HL-60 (cell line): ENCODE measurements around the gene TJP3.

Source experiments
- DNase-seq, 2 experiments: peaks; one replicate each; pipeline ENCODE4 v3.0.0-alpha.2; 2010 to 2020; ENCODE audit warnings: low read depth in 1 of 2, low spot score in 1 of 2
- H3K27ac ChIP-seq: fragments of 250-450 bp; sonication (Bioruptor Pico); replicated peaks from 2 replicates; pipeline ENCODE4 v1.5.1; 2020; ENCODE audit warnings: mild to moderate bottlenecking, moderate library complexity
- H3K27me3 ChIP-seq: fragments of 250-450 bp; sonication (Bioruptor Pico); 2 replicates; pipeline ENCODE4 v1.5.1; 2021; ENCODE audit warnings: mild to moderate bottlenecking, moderate library complexity; ENCODE audit not compliant: insufficient read depth, poor library complexity, severe bottlenecking
- H3K4me3 ChIP-seq: replicated peaks from 2 replicates; pipeline ENCODE4 v1.5.1; 2011; ENCODE audit warnings: mild to moderate bottlenecking, control low read depth, low read length; ENCODE audit not compliant: insufficient read depth
- CTCF ChIP-seq: IDR thresholded peaks from one replicate; pipeline ENCODE4 v1.5.1; 2011; ENCODE audit warnings: low read length, control low read depth, inconsistent platforms; ENCODE audit not compliant: insufficient read depth
- GABPA ChIP-seq: IDR thresholded peaks from 2 replicates; pipeline ENCODE4 v1.6.1; 2012; ENCODE audit warnings: low read depth
- POLR2AphosphoS5 ChIP-seq: IDR thresholded peaks from 2 replicates; pipeline ENCODE4 v1.6.1; 2012; ENCODE audit warnings: low read depth
- REST ChIP-seq: IDR thresholded peaks from 2 replicates; pipeline ENCODE4 v1.6.1; 2012; ENCODE audit warnings: low read depth; ENCODE audit not compliant: insufficient replicate concordance
- SPI1 ChIP-seq: IDR thresholded peaks from 2 replicates; pipeline ENCODE4 v1.6.1; 2012; ENCODE audit warnings: low read depth, mild to moderate bottlenecking, borderline replicate concordance

The TJP3 gene

DNA sequence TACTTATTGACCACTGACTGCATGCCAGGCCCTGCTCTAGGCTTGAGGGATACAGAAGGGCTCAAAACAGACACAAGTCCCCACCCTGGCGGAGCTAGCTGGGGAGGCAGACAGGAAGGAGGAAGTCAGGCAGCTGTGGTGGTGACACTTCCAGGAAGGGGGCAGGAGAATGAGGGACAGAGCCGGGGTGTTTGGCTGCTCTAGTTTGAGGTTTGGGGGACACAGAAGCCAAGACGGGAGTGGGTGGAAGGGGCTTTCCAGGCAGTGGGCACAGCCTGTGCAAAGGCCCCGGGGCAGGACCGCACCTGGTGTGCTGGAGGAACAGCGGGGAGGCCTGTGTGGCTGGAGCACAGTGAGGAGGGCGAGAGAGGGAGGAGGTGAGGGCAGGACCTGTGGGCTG is 58.3 kb downstream of the TJP3 start:
- H3K27ac ChIP-seq = no peak overlapping the region
- H3K4me3 ChIP-seq = no peak overlapping the region
- no peaks in the 10 kb centered on the region for H3K27me3 ChIP-seq
- peak in 1 of 2 experiments; percentile 7 for DNase-seq
- TF ChIP-seq GABPA (no peak), REST (no peak), SPI1 (no peak), CTCF (no peak), POLR2AphosphoS5 (no peak)

- no peak for DNase-seq
- Histone ChIP-seq H3K27ac (no peak overlapping the region), H3K4me3 (no peak overlapping the region), H3K27me3 (no peaks in the 10 kb centered on the region)
- TF ChIP-seq SPI1 (no peak), CTCF (no peak), REST (no peak), GABPA (no peak), POLR2AphosphoS5 (no peak)
Measured at GRCh38 chr19:3767050-3767449, 58.9 kb downstream of the TJP3 start.

DNA sequence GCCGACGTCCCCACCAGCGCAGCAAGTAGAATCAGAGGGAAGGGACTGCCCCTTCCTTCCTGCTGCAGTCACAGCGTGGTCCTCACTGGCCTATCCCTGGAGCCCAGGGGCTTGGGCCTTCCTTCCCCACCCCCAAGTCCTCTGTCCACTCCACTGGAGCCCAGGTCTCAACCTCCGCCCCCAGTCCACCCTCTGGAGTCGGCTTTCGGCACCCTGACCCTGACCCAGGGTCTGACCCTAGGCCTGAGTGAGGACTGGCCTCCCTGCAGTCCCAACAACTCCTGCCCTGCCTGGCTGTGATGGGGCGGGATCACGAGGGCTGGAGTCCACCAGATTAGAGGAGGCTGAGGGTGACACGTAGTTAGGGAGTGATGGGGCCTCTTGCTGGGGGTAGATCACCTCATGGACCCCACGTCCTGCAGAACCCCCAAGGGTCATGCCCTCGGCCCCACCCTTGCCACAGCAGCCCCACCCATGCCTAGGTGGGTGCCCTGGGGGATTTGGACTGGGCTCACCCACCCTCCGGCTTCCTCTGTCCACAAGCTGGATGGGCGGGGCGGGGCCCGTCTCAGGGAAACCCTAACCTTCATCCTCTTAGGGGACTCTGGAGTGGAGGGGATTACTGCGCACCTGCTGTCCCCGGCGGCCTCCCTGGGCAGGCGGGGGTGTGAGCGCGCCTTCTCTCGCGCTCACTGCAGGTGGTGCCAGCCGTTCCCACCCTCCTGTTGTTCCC is 60.0 kb downstream of the TJP3 start:
- Histone ChIP-seq H3K27ac (no peak overlapping the region), H3K27me3 (no peaks in the 10 kb centered on the region), H3K4me3 (no peak overlapping the region)
- DNase-seq = no peak
- TF ChIP-seq GABPA (no peak), SPI1 (no peak), POLR2AphosphoS5 (no peak), CTCF (no peak), REST (no peak)
